NB4 (cell line): Measurements from ENCODE around the gene MAGEA3.
"Not testable (repeated sequence)": the region's sequence is repeated elsewhere in the genome, so short reads cannot be mapped to it uniquely, and the experiment has no call there.

Experiments used
- POLR2A ChIP-seq: IDR thresholded peaks from 2 replicates; pipeline ENCODE4 v1.6.1; 2011; ENCODE audit warnings: mild to moderate bottlenecking; ENCODE audit not compliant: insufficient read length; ENCODE audit errors: extremely low read depth
- TF ChIP-seq, protein P1 (sequence below): IDR thresholded peaks from one replicate; pipeline ENCODE4 v1.5.1; 2012; ENCODE audit warnings: low read depth, low read length
- TF ChIP-seq, protein P2 (sequence below): IDR thresholded peaks from 2 replicates; pipeline ENCODE4 v1.6.1; 2011; ENCODE audit warnings: low read depth, low read length

DNA sequence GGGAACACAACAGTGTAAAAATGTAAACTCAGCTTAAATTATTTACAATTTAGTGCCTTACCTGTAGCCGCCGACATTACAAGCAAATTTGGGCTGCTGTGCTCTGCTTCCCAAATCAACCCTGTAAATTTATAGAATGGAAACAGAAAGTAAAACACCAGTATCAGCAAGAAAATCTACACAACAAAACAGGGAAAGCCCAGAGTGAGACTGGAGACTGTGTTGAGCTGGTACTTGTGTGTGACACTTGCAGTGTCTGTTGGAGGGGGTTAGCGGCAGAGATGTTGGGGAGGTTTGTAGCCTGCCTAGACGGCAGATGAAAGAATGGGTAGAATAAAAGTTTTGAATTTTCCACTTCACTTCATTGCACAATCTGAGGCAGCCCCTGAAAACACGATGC lies 14.6 kb downstream of the MAGEA3 start:
- TF ChIP-seq, protein P1, sequence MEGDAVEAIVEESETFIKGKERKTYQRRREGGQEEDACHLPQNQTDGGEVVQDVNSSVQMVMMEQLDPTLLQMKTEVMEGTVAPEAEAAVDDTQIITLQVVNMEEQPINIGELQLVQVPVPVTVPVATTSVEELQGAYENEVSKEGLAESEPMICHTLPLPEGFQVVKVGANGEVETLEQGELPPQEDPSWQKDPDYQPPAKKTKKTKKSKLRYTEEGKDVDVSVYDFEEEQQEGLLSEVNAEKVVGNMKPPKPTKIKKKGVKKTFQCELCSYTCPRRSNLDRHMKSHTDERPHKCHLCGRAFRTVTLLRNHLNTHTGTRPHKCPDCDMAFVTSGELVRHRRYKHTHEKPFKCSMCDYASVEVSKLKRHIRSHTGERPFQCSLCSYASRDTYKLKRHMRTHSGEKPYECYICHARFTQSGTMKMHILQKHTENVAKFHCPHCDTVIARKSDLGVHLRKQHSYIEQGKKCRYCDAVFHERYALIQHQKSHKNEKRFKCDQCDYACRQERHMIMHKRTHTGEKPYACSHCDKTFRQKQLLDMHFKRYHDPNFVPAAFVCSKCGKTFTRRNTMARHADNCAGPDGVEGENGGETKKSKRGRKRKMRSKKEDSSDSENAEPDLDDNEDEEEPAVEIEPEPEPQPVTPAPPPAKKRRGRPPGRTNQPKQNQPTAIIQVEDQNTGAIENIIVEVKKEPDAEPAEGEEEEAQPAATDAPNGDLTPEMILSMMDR = not testable (repeated sequence)
- not testable (repeated sequence) for TF ChIP-seq POLR2A
- TF ChIP-seq, protein P2, sequence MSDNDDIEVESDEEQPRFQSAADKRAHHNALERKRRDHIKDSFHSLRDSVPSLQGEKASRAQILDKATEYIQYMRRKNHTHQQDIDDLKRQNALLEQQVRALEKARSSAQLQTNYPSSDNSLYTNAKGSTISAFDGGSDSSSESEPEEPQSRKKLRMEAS = not testable (repeated sequence)
